Endothelial cell of umbilical vein (primary cell): ENCODE results near the gene ALK.

Source experiments
- EZH2 ChIP-seq: IDR thresholded peaks from 2 replicates; pipeline ENCODE4 v1.6.1; 2012; ENCODE audit warnings: borderline replicate concordance, low read depth, mild to moderate bottlenecking, moderate library complexity, low read length, inconsistent platforms; ENCODE audit not compliant: severe bottlenecking
- FOS ChIP-seq: IDR thresholded peaks from 2 replicates; pipeline ENCODE4 v1.6.1; 2011; ENCODE audit warnings: mild to moderate bottlenecking, low read length, moderate library complexity, borderline replicate concordance; ENCODE audit not compliant: insufficient read depth
- GATA2 ChIP-seq: IDR thresholded peaks from 2 replicates; pipeline ENCODE4 v1.7.0; 2011; ENCODE audit warnings: low read depth, mild to moderate bottlenecking, moderate library complexity, mixed read lengths, low read length; ENCODE audit not compliant: insufficient read length, insufficient read depth
- JUN ChIP-seq: IDR thresholded peaks from 2 replicates; pipeline ENCODE4 v1.6.1; 2011; ENCODE audit warnings: borderline replicate concordance, low read depth; ENCODE audit not compliant: insufficient read length, insufficient read depth
- MYC ChIP-seq: IDR thresholded peaks from one replicate; pipeline ENCODE4 v1.6.1; 2011; ENCODE audit warnings: mild to moderate bottlenecking, low read depth, low read length
- POLR2A ChIP-seq: IDR thresholded peaks from 2 replicates; pipeline ENCODE4 v1.6.1; 2012; ENCODE audit warnings: low read depth, mild to moderate bottlenecking, control low read depth, low read length
- POLR2AphosphoS5 ChIP-seq: IDR thresholded peaks from 2 replicates; pipeline ENCODE4 v1.6.1; 2012; ENCODE audit warnings: low read depth, mild to moderate bottlenecking, control low read depth, low read length, moderate library complexity; ENCODE audit not compliant: insufficient read depth
- TF ChIP-seq, protein P1 (sequence below), 2 donors: IDR thresholded peaks; 1 replicate in 1 of 2; 2 replicates in 1 of 2; pipeline ENCODE4 v1.5.1; 2011; ENCODE audit warnings: low read length in 2 of 2, mild to moderate bottlenecking in 2 of 2, moderate library complexity in 2 of 2, control low read depth in 1 of 2, inconsistent platforms in 1 of 2, low read depth in 1 of 2; ENCODE audit not compliant: insufficient read depth in 1 of 2; ENCODE audit errors: extremely low read depth in 1 of 2
- TF ChIP-seq, protein P2 (sequence below): IDR thresholded peaks from 2 replicates; pipeline ENCODE4 v1.6.1; 2011; ENCODE audit not compliant: insufficient read depth, insufficient read length

DNA sequence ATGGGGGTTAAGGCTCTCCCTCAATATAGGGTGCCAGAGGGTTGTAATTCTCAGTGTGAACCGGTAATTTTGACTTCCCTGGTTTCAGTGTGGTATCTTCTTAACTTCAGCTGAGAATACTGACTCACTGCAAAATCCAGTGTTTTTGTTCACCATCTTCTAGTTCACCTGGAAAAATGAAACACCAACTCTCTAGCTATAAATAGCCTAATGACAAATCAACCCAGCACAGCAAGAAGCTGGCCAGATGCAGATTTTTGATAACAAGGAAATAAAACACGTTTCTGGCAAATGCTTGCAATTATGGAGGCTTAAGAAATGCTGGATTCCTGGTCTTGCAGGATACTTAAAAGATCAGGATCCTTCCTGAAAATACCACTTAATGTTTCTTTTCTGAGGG lies 613.9 kb downstream of the ALK start:
- TF ChIP-seq POLR2A (no peak), POLR2AphosphoS5 (no peak), MYC (no peak), JUN (no peak), EZH2 (no peak), FOS (no peak), GATA2 (no peak)
- TF ChIP-seq, protein P1, sequence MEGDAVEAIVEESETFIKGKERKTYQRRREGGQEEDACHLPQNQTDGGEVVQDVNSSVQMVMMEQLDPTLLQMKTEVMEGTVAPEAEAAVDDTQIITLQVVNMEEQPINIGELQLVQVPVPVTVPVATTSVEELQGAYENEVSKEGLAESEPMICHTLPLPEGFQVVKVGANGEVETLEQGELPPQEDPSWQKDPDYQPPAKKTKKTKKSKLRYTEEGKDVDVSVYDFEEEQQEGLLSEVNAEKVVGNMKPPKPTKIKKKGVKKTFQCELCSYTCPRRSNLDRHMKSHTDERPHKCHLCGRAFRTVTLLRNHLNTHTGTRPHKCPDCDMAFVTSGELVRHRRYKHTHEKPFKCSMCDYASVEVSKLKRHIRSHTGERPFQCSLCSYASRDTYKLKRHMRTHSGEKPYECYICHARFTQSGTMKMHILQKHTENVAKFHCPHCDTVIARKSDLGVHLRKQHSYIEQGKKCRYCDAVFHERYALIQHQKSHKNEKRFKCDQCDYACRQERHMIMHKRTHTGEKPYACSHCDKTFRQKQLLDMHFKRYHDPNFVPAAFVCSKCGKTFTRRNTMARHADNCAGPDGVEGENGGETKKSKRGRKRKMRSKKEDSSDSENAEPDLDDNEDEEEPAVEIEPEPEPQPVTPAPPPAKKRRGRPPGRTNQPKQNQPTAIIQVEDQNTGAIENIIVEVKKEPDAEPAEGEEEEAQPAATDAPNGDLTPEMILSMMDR (IDR thresholded peaks at IDR 0.05; ENCODE audit: extremely low read depth in 1 of 2, insufficient read depth in 1 of 2, low read depth in 1 of 2, low read length in 2 of 2), result no peak
- TF ChIP-seq, protein P2, sequence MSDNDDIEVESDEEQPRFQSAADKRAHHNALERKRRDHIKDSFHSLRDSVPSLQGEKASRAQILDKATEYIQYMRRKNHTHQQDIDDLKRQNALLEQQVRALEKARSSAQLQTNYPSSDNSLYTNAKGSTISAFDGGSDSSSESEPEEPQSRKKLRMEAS, result no peak
